Neural cell (in vitro differentiated cells): ENCODE results near the gene RERE. TPM values are rescaled to one million over a fixed set of nuclear protein-coding genes. Genes with fewer than 3 reads are reported as not detected.
A peak's percentile ranks its signal among the peaks of the same experiment; 100 is the strongest.

Source experiments
- H2AFZ ChIP-seq: fragments of 200-600, 300-800 bp; sonication (generic), shearing (Covaris generic); 2 replicates; pipeline ENCODE4 v1.6.0; 2014; ENCODE audit warnings: low read depth, mild to moderate bottlenecking, antibody characterized with exemption, low read length, moderate library complexity
- H3F3A ChIP-seq: fragments of 200-600 bp; shearing (Covaris generic); 2 replicates; pipeline ENCODE4 v1.6.1; 2016; ENCODE audit warnings: mild to moderate bottlenecking, moderate library complexity, mixed read lengths, antibody characterized with exemption, low read length; ENCODE audit not compliant: insufficient read depth, poor library complexity, severe bottlenecking
- H3K27ac ChIP-seq: fragments of 200-600, 300-800 bp; sonication (generic), shearing (Covaris generic); 2 replicates; pipeline ENCODE4 v1.5.1; 2014; ENCODE audit warnings: mild to moderate bottlenecking, low read length, moderate library complexity
- H3K27me3 ChIP-seq: fragments of 300-800, 200-600 bp; sonication (generic), shearing (Covaris generic); 2 replicates; pipeline ENCODE4 v1.6.0; 2014; ENCODE audit warnings: mild to moderate bottlenecking, low read depth, low read length, moderate library complexity; ENCODE audit not compliant: insufficient read depth
- H3K36me3 ChIP-seq: fragments of 300-800, 200-600 bp; sonication (generic), shearing (Covaris generic); 2 replicates; pipeline ENCODE4 v1.5.1; 2014; ENCODE audit warnings: mild to moderate bottlenecking, antibody characterized with exemption, low read length, moderate library complexity; ENCODE audit not compliant: insufficient read depth
- H3K4me2 ChIP-seq: fragments of 300-800, 200-600 bp; sonication (generic), shearing (Covaris generic); 2 replicates; pipeline ENCODE4 v1.6.0; 2014; ENCODE audit warnings: mild to moderate bottlenecking, low read length
- H3K4me3 ChIP-seq: fragments of 300-800, 200-600 bp; sonication (generic), shearing (Covaris generic); 2 replicates; pipeline ENCODE4 v1.5.1; 2014; ENCODE audit warnings: mild to moderate bottlenecking, low read length, moderate library complexity
- H3K79me2 ChIP-seq: fragments of 200-600 bp; shearing (Covaris generic); replicated peaks from 2 replicates; pipeline ENCODE4 v1.6.0; 2014; ENCODE audit warnings: mild to moderate bottlenecking, low read length, moderate library complexity; ENCODE audit not compliant: insufficient read depth
- H3K9ac ChIP-seq: fragments of 300-800, 200-600 bp; sonication (generic), shearing (Covaris generic); 2 replicates; pipeline ENCODE4 v1.6.1; 2016; ENCODE audit warnings: mild to moderate bottlenecking, low read length, mixed read lengths
- H3K9me2 ChIP-seq: fragments of 200-600 bp; shearing (Covaris generic); 2 replicates; pipeline ENCODE4 v1.6.1; 2016; ENCODE audit warnings: mild to moderate bottlenecking, low read length, mixed read lengths; ENCODE audit not compliant: insufficient read depth
- H3K9me3 ChIP-seq: fragments of 200-600, 300-800 bp; sonication (generic), shearing (Covaris generic); 2 replicates; pipeline ENCODE4 v1.6.1; 2016; ENCODE audit warnings: mild to moderate bottlenecking, mixed run types, low read length, moderate library complexity, mixed read lengths
- H4K20me1 ChIP-seq: fragments of 200-600 bp; shearing (Covaris generic); 2 replicates; pipeline ENCODE4 v1.6.1; 2016; ENCODE audit warnings: mild to moderate bottlenecking, mixed run types; ENCODE audit not compliant: insufficient read depth
- EP300 ChIP-seq: fragments of 450-650 bp; conservative IDR thresholded peaks from 2 replicates; pipeline ENCODE4 v1.6.1; 2014; ENCODE audit warnings: antibody characterized with exemption, mild to moderate bottlenecking, moderate library complexity; ENCODE audit not compliant: poor library complexity, severe bottlenecking
- EZH2 ChIP-seq: fragments of 200-600, 300-800 bp; shearing (Covaris generic), sonication (generic); IDR thresholded peaks from 2 replicates; pipeline ENCODE4 v1.6.1; 2014; ENCODE audit warnings: antibody characterized with exemption, low read length, borderline replicate concordance, mild to moderate bottlenecking; ENCODE audit not compliant: insufficient read depth, poor library complexity, severe bottlenecking
- MXI1 ChIP-seq: fragments of 450-650 bp; conservative IDR thresholded peaks from 2 replicates; pipeline ENCODE4 v1.6.1; 2014; ENCODE audit warnings: antibody characterized with exemption, mild to moderate bottlenecking; ENCODE audit not compliant: poor library complexity, severe bottlenecking
- POLR2AphosphoS5 ChIP-seq: IDR thresholded peaks from 2 replicates; pipeline ENCODE4 v1.6.1; 2012
- RAD21 ChIP-seq: fragments of 450-650 bp; conservative IDR thresholded peaks from 2 replicates; pipeline ENCODE4 v1.6.1; 2014; ENCODE audit warnings: antibody characterized with exemption, mild to moderate bottlenecking, moderate library complexity
- SMC3 ChIP-seq: fragments of 450-650 bp; conservative IDR thresholded peaks from 2 replicates; pipeline ENCODE4 v1.6.1; 2014; ENCODE audit warnings: antibody characterized with exemption, mild to moderate bottlenecking, moderate library complexity; ENCODE audit not compliant: poor library complexity
- TAF1 ChIP-seq: IDR thresholded peaks from 2 replicates; pipeline ENCODE4 v1.6.1; 2012; ENCODE audit warnings: low read depth
- polyA plus RNA-seq: library from polyadenylated mRNA; depleted of rRNA; stranded (reverse); fragments of >200 nt; gene quantifications from 2 replicates; pipeline ENCODE4 v1.2.3, GENCODE V29; 2014
- TF ChIP-seq, protein P1 (sequence below): IDR thresholded peaks from 2 replicates; pipeline ENCODE4 v1.6.1; 2012; ENCODE audit warnings: borderline replicate concordance
- TF ChIP-seq, protein P2 (sequence below): fragments of 450-650 bp; IDR thresholded peaks from 2 replicates; pipeline ENCODE4 v1.5.1; 2014; ENCODE audit warnings: antibody characterized with exemption, mild to moderate bottlenecking, moderate library complexity; ENCODE audit not compliant: poor library complexity, severe bottlenecking

Gene RERE
- polyA plus RNA-seq, 1 donor from 2014 or later = 21.0 TPM

DNA sequence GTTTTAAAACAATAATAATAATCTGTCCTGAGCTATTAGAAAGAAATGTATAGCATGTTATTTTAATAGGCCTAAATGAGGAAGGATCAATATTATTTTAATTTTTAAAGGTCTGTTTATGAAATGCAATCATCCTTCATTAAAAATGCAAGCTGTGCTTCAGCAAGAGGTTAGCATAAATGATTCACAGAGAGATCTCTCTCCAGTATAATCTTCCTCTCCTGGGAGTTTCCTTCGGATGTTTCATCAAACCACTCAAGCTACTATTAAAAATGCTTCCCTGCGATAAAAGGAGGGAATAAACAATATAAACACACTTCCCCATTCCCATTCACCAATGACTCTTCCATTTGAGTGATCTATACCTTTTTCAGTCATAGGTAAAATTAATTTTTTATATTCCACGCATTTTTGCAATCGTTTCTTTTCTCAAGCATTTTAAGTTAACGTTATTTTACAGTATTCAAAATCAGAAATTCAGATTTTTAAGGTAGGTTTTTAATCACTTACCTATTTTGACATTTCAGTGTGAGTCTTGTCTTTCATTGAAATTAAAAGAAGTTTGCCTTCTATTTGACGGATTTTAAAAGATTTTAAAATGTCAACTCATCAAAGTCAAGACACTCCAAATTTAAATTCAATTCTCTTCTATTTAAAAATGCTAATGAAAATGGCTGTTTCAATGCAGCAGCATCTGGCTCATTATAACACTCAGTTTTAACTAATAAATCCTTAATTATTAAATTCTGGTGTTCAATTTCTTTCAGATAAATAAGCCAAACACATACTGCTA is 64.3 kb downstream of the RERE start:
- Histone ChIP-seq H3K4me2 (peak overlapping the region; percentile 77), H3K36me3 (no peaks in the 10 kb centered on the region), H2AFZ (no peak overlapping the region), H3K9me3 (no peaks in the 10 kb centered on the region), H3K79me2 (peaks cover 66% of the 10 kb centered on the region), H3K27me3 (no peaks in the 10 kb centered on the region), H3K4me3 (peak overlapping the region; percentile 58), H4K20me1 (no peaks in the 10 kb centered on the region), H3F3A (peaks cover 14% of the 10 kb centered on the region), H3K27ac (peak overlapping the region; percentile 96), H3K9me2 (no peaks in the 10 kb centered on the region), H3K9ac (peak overlapping the region; percentile 65)
- TF ChIP-seq EZH2 (no peak), MXI1 (no peak), EP300 (no peak), TAF1 (no peak), SMC3 (no peak), POLR2AphosphoS5 (no peak), RAD21 (no peak)
- TF ChIP-seq, protein P1, sequence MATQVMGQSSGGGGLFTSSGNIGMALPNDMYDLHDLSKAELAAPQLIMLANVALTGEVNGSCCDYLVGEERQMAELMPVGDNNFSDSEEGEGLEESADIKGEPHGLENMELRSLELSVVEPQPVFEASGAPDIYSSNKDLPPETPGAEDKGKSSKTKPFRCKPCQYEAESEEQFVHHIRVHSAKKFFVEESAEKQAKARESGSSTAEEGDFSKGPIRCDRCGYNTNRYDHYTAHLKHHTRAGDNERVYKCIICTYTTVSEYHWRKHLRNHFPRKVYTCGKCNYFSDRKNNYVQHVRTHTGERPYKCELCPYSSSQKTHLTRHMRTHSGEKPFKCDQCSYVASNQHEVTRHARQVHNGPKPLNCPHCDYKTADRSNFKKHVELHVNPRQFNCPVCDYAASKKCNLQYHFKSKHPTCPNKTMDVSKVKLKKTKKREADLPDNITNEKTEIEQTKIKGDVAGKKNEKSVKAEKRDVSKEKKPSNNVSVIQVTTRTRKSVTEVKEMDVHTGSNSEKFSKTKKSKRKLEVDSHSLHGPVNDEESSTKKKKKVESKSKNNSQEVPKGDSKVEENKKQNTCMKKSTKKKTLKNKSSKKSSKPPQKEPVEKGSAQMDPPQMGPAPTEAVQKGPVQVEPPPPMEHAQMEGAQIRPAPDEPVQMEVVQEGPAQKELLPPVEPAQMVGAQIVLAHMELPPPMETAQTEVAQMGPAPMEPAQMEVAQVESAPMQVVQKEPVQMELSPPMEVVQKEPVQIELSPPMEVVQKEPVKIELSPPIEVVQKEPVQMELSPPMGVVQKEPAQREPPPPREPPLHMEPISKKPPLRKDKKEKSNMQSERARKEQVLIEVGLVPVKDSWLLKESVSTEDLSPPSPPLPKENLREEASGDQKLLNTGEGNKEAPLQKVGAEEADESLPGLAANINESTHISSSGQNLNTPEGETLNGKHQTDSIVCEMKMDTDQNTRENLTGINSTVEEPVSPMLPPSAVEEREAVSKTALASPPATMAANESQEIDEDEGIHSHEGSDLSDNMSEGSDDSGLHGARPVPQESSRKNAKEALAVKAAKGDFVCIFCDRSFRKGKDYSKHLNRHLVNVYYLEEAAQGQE = no peak
- TF ChIP-seq, protein P2, sequence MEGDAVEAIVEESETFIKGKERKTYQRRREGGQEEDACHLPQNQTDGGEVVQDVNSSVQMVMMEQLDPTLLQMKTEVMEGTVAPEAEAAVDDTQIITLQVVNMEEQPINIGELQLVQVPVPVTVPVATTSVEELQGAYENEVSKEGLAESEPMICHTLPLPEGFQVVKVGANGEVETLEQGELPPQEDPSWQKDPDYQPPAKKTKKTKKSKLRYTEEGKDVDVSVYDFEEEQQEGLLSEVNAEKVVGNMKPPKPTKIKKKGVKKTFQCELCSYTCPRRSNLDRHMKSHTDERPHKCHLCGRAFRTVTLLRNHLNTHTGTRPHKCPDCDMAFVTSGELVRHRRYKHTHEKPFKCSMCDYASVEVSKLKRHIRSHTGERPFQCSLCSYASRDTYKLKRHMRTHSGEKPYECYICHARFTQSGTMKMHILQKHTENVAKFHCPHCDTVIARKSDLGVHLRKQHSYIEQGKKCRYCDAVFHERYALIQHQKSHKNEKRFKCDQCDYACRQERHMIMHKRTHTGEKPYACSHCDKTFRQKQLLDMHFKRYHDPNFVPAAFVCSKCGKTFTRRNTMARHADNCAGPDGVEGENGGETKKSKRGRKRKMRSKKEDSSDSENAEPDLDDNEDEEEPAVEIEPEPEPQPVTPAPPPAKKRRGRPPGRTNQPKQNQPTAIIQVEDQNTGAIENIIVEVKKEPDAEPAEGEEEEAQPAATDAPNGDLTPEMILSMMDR = no peak

DNA sequence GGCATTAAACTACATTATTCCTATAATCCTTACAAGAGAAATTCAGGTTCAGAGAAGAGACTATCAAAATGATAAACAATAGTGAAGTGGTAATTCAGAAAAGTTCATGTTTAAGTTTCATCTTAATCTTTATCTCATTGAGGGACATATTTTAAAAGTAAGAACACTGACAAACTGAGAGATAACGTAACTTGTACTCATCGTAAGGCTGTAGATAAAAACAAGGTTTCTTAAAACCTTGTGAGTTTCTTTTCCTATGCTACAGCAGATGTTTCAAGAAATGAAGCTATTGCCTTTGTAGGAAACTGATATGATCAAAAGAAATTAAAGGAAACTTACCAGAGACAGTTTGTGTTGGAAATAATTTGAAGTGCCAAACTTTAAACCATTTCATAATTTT is 65.0 kb downstream of the RERE start:
- TF ChIP-seq POLR2AphosphoS5 (no peak), TAF1 (no peak), EZH2 (no peak), SMC3 (no peak), EP300 (no peak), RAD21 (no peak), MXI1 (no peak)
- TF ChIP-seq, protein P2 = no peak
- TF ChIP-seq, protein P1 = no peak
- Histone ChIP-seq H3F3A (peaks cover 14% of the 10 kb centered on the region), H3K9ac (no peak overlapping the region), H3K4me3 (peak overlapping the region; percentile 58), H3K79me2 (peaks cover 65% of the 10 kb centered on the region), H3K27me3 (no peaks in the 10 kb centered on the region), H3K27ac (peak overlapping the region; percentile 96), H3K9me3 (no peaks in the 10 kb centered on the region), H4K20me1 (no peaks in the 10 kb centered on the region), H3K4me2 (peak overlapping the region; percentile 77), H3K9me2 (no peaks in the 10 kb centered on the region), H3K36me3 (no peaks in the 10 kb centered on the region), H2AFZ (no peak overlapping the region)
